Measurements from ENCODE around the gene PRCC.

The PRCC gene

DNA sequence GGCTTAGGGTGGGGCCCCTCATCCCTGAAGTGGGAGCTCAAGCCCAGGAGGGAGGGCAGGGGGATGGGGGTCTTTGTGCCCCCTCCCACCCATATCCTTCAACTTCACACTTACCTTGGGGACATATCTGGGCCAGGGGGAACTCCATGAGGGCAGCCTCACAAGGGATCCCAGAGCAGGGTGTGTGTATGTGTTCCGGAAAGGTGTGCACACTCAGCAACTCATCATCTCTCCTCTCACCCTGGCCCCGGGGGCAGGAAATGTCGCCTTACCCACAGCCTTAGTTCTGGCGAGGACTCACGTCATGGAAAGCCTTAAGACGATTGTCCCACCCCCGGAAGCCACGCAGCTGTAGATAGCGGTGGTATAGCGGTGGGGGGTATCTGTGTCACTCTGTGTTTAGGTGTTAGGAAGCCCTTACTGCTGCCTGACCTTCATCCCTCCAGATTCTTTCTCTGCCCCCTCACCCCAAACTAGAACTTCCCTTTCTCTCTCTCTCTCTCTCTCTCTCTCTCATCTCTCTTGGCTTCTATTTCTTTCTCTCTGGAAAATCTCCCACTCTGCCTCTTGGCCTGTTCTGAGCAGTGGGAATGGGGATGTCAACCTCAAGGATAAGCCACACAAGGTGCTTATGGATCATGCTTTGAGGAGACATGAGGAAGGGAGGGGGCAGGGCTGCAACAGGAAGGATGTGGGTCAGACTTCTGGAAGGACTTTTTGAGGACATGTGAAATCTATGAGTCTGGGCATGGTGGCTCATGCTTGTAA lies 49.4 kb downstream of the PRCC start, which contains the start of gene SH2D2A:
Gene SH2D2A (minus strand): TSS at position 288 of the 768 bp plus-strand sequence. CDS start 140 bp downstream, at position 148.
- no peak for DNase-seq

DNA sequence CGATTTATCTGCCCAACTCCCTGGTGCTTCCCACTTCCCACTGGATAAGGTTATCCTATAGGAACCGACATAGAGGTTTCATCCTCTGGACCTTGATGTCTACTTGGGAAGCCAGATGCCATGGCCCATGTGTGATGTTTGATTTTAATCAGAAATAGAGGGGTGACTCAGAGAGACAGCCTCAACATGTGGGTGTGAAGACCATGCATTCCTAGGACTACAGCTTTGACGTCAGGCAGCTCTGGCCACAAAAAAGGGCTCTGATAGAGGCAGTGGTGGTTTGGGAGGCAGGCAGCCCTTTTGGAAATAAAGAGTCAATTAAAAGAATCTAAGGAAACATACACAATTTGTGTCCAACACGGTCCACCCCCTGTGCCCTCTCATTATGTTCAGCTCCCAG lies 54.5 kb downstream of the PRCC start:
- DNase-seq: no peak

DNA sequence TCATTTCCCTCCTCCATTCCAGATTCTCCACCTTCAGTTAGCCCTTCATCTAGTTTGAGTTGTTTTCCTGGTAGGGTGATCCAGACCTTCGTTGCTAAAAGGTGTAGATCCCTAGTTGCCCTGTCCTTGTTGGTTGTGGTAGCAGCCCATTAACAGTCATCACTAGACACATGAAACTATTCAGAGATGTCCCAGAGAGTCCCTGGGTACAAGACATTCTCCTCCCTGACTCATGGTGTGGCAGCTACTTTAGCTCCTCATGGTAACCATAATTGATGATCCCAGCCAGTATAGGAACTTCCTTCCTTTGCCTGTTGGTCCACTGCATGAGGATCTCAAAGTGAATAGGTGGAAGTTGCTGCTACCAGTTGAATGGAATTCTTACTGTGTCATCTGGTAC lies 55.3 kb downstream of the PRCC start:
- DNase-seq: no peak

DNA sequence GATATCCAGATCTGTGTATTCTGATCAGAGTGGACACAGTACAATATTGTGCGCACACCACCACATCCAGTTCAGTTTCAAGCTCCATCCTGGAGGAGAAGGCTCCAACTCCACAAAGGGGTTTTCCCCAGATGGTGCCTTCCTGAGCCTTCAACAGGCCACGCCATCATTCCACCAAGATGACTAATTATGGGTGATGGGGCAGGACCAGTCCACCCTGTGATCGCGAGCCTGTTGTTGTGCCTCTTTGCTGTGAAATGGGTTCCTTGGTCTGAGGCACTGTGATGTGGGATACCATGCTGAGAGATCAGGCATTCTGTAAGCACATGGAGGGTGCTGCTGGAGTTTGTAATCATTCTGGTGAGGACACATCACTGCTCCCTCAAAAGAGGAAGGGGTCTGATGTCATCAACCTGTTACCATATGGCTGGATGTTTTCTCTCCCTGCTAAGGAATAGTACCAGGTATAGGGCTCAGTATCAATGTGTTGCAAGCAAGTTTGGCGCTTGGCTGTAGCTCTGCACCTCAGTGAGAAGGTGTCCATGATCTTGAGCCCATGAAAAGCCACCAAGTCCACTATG lies 56.0 kb downstream of the PRCC start:
- DNase-seq: no peak

DNA sequence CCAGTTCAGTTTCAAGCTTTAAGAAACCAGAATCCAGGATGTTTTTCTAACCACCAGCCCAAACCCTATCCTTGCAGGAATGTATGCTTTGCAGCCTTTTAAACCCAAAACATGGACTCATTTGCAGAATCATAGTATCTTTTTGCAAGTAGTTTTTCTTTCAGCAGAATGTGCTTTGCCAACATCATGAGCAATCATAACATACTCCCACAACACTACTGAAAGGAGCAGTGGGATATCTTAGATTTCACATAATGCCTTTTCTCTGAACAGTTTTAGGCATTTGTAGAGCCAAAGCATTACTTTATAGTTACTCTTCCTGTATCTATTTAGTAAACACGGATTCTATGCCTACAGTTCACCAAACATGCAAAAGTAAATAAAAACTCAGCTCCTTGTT lies 59.3 kb downstream of the PRCC start:
- DNase-seq: no peak

DNA sequence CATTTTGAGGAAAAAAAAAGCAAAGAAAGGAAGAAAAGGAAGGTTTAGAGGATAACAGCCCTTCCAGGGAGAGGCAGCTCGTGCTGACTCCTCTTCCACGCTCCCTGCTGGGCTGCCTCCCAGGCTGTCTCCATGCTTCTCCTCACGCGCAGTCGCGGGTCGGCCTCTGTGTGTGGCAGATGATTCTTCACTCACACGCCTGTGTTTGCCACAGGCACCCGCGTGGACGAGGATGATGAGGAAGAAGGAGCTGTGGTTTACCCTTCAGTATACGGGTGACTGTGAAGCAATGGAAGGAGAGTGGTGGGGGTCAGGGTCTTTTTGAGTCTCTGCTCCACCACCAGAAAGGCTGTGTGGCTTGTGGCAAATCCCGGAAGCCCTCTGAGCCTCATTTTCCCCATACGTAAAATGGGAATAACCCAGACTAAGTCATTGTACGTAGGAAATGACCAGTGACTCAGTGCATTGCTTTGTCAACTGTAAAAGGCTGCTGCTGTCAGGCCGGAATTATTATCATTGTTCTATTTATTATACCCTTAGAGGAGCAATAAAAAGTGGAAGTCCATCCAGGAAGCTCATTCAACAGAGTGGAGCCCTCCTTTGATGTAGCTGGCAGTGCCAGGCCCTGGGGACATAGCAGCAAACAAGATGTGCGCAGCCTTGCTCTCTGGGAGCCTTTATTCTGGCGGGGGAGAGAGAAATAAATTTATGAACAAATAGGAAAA lies 61.2 kb downstream of the PRCC start:
- DNase-seq: no peak

DNA sequence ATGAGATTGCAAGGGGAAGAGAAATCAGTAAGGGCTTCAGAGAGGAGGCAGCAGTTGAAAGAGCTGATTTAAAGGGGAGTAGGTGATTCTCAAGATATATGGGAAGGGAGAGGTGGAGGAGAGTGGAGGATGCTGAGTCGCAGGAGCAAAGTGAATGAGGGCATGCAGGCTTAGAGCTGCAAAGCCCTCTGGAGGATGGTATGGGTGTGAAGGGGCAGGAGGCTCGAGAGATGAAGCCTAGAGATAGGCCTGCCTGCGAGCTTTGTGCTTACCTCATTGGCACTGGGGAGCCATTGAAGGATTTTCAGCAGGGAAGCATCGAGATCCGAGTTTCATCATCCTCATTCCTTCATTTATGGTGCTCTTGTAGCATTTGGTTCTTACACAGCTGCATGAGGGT lies 65.1 kb downstream of the PRCC start:
- no peak for DNase-seq

DNA sequence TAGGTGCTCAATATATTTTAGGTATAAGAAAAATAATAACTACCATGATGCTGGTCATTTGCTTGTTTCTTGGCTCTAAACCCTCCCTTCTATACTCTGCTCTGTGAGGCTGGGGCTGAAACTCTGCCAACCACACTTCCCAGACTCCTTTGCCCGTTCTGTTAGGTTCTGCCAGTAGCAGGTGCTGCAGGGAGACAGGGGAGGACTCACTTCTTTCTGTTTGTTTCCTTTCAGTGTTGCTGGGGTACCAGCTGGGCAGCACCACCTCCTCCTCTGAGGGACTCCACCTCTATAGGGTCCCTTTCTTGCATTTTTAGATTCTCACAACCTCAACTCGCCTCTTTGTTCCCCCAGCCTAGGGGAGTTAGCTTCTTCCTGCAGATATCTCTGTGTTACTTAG lies 66.3 kb downstream of the PRCC start:
- DNase-seq: no peak

DNA sequence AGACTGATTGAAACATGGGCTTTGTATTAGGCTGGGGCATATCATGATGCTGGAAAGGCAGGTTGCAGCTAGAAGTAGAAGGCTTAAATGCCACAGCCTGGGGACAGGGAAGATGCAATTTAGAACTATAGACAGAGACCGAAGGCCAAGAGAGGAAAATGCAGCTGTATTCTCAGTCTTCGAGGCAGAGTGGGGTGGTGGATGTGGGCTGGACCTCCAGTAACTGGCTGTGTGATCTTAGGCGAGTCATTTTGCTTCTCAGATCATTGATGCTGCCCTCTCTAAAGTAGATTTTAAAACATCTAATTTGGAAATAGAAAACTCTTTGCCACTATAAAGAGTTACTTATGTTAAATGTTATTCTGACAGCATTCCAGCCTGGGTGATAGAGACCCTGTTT lies 67.0 kb downstream of the PRCC start:
- no peak for DNase-seq

DNA sequence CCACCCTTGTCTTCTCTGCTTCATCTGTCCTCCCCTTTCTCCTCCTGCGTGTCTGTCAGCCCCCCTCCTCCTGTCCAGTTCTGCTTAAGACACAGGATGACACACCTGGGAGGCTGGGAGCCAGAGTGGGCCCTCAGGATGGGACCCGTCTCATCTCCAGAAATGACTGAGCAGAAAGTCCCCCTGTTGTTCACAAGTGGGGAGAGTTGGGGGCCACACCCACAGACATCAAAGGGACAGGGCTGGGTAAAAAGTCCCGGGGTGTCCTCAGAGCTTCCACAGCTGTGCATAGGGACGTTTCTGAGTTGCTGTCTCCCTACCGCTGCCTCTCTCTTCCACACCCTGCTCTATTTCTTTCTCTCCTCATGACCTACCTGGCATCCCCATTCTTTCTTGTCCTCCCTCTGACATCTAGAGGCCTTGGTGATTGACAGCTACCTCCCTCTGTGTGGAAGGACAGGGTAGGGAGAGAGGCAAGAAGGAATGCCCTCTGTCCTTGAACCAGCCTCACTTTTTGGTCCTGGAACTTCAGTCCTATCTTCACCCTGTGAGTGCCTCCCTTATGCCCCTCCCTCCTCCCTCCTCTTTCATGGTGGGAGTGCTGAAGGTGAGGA lies 68.8 kb downstream of the PRCC start:
- no peak for DNase-seq

DNA sequence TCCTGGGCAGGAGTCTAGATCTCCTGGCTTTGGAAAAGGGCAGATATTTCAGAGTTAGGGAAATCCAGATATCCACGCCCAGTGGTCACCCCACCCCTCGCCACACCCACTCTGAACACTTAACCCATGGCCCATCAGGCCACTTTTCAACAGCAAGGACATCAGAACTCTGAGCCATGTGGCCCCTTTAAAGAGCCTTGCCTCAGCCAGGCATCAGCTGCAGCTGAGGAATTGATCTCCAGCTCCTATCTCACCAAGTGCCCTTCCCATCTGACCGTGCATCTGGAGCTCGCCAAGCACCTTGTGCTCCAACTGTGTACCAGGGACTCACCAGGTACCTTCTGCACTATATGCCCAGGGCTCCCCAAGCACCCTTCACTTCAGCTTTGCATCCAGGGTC lies 69.6 kb downstream of the PRCC start:
- DNase-seq: no peak

DNA sequence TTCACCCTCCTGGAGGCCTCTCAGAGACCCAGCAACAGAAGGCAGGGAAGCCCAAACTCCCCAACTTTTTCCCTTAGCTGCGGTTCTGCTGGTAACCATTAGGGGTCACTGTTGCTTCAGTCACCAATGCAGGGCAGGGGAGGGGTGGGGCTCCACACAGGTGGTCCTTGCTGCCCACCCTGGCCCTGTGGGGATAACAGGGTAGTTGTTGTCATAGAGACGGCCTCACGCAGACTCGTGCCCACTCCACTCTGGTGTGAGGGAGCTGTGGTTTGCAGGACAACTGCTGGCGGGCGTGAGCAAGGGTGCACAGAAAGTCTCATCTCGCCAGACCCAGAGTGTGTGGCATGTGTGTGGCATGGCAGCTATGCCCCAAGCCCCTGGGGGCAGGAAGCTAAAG lies 71.6 kb downstream of the PRCC start:
- DNase-seq: no peak

DNA sequence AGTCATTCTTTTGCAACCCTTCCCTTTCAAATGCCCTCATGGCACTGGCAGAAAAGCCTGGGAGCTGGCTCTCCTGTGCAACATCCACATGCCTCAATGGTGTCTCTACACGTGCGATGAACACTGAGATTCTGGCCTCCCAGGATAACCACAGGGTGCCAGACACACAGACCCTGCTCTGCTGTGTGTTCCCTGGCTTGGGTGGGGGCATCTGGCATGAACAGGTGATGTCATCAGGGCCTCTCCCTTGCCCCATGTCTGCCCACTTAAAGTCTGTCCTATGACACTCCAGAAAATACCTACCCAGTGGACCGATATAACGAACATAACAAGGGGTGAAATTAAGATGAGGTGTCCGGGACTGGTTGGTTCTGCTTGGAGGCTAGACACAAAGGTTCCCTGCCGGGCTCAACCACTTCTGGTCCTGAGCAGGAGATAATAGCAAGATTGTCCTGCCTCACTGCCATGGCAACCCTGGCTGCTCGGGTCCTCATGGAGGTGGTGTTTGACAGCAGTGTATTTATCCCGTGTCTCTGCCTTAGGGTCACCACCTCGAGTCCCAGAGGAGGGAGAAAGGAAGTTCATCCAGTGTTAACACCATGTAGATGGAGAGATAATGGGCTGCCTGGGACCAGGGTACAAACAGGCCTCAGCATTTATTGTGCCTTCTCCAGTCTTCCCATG lies 72.2 kb downstream of the PRCC start:
- no peak for DNase-seq

DNA sequence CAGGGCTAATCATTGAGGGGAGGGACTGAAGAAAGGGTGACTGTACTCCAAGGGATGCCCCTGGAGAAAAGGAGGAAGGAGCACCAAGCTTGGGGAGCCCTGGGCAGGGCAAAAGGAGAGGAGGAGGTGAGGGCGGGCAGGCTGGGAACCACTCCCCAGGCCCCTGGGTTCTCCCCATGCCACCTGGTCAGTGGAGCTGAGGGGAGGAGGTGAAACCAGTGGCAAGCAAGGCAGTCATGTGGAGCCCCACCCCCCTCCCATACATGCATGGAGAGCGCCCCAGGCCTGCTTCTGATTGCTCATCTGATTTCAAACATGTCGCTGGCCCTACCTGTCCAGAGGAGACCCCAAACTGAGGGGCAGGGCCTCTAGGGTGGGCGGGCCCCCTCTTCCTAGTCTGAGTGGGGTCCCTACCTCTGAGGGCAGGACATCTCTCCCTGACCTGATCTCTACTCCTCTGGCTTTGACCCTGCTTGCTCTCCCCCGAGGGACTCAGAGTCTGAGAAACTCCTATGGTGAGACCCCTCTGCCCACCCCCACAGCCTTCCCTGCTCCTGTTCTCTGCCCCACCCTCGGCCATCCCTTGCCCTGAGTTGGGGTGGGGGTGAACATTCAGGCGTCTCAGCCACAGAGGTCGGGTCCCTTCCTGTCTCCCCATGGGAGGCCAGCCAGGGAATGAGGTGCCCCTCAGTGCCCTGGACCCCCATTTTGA lies 73.0 kb downstream of the PRCC start:
- DNase-seq: no peak

DNA sequence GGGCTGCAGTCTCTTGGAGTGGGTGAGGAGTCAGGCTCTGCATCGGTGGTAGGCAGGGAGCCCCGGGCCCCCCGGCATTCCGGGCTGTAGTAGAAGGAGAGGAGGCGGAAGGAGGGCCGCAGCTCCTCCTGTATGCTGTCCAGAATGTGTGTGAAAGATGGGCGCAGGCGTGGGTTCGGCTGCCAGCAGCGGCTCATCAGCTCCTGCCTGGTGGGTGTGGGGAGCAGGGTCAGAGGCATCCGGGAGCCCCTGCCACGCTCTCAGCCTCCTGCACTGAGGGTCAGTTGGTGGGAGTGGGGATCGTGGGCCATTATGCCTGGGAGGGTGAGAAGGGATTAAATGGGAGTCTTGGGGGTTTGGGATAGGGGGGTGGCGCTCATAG lies 73.6 kb downstream of the PRCC start:
- no peak for DNase-seq

DNA sequence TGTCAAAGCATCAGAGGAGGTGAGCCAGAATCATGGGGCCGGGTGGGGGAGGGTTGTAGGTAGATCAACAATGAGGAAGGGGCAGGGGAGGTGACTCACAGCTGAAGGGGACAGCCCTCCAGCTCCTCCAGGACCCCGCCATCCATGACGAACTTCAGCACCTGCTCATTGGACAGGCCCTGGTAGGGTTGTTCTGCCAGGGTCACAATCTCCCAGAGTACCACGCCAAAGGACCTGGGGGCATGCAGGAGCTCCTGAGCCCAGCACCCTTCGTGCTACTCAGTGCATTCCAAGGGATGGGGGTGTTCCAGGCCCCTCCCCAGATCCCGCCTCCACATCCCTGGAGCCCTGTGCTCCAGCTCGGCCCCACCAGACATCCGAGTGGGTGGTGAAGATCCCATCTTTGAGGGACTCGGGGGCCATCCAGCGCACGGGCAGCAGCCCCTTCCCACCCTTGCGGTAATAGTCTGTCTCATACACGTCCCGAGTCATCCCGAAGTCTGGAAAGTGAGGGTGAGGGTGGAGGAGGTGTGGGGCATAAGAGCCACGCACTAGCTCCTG lies 74.0 kb downstream of the PRCC start:
- DNase-seq: no peak

DNA sequence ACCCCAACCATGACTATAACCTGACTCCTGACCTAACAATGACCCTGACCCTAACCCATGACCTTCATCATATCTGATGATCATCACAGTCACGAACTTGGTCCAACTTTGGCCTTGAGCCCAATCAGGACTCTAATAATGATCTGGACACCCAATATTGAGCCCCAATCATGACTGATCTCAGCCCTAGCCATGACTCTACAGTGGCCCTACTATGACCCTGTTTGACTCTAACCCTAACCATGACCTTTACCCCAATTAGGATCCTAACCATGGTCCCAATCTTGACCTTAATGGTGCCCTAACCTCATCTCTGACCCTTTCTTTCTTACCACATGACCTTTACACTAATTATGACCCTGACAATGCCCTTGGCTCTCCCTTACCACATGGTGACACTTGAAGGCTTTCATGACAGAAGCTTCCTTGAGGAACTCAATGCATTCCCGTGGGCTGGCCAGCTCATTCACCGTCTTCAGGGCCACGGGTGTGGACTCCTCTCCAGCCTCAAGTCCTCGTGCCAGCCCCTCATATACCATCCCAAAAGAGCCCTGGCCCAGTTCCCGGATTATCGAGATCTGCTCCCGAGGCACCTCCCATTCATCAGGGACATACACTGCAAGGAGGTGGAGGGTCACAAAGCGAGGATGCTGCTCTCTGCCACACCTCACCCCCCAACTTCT lies 75.4 kb downstream of the PRCC start:
- DNase-seq: no peak

DNA sequence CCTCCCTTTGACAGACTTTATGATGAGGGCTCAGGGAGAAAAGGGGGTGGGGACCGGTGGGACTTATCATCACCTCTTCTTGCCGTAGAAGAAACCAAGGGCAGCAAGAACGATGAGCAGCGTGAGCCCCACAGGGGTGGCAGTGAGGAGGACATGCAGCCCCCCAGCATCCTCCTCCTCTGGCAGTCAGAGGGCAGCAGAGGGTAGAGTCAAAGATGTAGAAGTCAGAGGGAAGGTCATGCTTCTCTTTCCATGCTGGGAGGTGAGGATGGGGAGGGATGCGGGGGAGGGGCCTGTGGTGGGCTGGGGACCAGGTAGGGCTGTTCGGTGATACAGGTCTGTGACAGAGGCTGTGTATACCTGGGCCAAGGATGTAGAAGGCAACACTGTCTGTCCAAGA lies 76.8 kb downstream of the PRCC start:
- DNase-seq: no peak

DNA sequence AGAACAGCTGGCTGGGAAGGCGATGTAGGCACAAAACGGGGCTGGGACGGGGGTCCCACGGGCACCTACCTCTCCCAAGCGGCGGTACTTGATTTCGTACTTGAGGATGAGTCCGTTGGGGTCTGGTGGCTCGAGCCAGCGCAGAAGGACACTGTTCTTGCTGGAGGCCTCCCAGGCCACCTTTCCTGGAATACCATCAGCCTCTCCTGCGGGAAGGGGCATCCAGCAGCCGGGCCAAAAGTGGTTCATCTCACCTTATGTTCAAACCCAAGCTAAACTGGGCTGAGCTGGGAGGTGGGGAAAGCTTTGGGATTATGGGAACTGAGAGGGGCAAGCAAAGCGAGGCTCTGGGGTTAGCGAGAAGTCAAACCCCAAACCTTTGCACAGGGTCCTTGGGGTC lies 77.3 kb downstream of the PRCC start:
- no peak for DNase-seq

DNA sequence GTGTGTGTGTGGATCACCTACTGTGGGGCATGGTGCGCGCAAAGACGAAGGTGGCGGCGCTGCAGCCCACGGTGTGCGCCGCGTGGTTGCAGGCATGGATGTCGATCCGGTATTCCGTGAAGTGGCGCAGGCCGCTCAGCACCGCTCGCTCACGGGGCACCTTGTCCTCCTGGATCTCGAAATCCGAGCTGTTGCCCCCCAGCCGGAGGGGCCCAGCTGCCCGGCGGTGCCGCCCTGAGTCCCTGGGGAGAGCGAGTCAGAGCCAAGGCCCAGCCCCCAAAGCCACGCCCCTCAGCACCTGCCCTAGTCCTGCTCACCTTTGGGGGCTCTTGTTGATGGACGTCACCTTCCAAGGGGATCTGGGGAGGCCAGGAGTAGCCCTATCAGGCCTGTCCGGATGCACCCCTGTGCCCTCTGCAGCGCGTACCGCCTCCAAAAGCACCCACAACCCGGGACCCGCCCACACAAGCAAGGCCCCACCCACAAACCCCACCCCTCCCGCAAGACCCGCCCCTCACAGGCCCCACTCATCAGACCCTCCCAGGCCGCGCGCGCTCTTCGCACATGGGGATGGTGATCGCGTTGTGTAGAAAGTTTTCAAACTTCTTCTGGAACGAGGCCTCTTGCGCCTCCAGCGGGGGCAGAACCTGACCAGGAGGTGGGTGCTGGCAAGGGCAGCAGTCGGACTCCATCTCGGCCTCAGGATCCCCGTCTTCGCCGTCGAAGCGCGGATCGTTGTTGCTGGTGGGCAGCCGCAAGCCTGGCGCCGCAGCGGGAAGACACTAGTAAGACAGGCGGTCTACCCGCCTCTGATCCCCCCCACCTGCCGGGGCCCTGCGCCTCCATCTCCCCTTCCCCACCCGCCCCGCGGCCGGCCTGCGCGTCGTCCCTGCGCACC lies 78.0 kb downstream of the PRCC start:
- no peak for DNase-seq
